ENCODE measurements around the gene CACNB1. TPM values are rescaled to one million over a fixed set of nuclear protein-coding genes. Genes with fewer than 3 reads are reported as not detected.

Gene CACNB1
- total and polyA plus RNA-seq, 10 of the 15 experiments (the other 5 are each of a cell fraction or from before 2014, with no cell fraction given) = 0.06 to 15.6 (median 6.3) TPM

DNA sequence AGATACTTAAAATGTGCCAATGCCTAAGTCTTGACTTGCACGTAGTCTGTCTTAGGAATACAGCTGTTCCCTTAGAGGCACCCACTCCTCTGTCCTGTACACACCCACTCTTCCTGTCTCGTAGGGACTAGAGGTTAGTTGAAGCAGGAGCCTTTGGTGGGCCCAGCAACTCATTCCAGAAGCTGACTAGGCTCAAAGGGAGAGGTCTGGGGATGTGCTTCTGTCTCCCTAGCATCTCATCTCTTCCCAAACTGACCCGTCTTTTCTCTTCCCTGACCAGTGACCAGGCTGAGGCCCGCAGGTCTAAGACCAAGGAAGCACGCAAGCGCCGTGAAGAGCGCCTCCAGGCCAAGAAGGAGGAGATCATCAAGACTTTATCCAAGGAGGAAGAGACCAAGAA lies 6.8 kb upstream of the CACNB1 start:
- ChIA-PET CTCF (interaction anchor here (0.9 to 10.9 kb wide), 3 partner anchors 36 to 221 kb away, joined by 3 to 658 read pairs (median 4); no protein-coding TSS in a partner anchor), SMC1A (ENCODE audit: uncharacterized antibody, unreplicated experiment) (interaction anchor here (1.4 kb wide), 1 partner anchor 40 kb away, joined by 5 read pairs; no protein-coding TSS in a partner anchor), POLR2A (no interaction called here), RAD21 (ENCODE audit: unreplicated experiment) (interaction anchor here (0.7 to 6.1 kb wide), 3 partner anchors 28 to 40 kb away, joined by 3 to 90 read pairs (median 4); no protein-coding TSS in a partner anchor)
- Histone ChIP-seq H3K4me3 (no peak overlapping the region), H3K79me2 (ENCODE audit: control insufficient read depth, insufficient read depth, low read length) (peaks cover 30% of the 10 kb centered on the region), H3K27me3 (replicated peaks in 1 of 2; ENCODE audit: control insufficient read depth in 2 of 2, insufficient read depth in 2 of 2, low read length in 1 of 2) (no peaks in the 10 kb centered on the region), H3K9me3 (replicated peaks; ENCODE audit: control insufficient read depth, insufficient read depth, low read length) (no peaks in the 10 kb centered on the region), H3K36me3 (ENCODE audit: control insufficient read depth in 2 of 2, insufficient read depth in 2 of 2, low read length in 1 of 2) (peaks cover 15 to 28% of the 10 kb centered on the region in 2 experiments), H2AFZ (ENCODE audit: control insufficient read depth, low read depth, low read length) (no peak overlapping the region), H3K4me1 (ENCODE audit: control insufficient read depth, insufficient read depth, low read length) (peaks cover 31% of the 10 kb centered on the region), H3K4me2 (ENCODE audit: control insufficient read depth, insufficient read depth) (no peak overlapping the region), H3K9ac (ENCODE audit: control insufficient read depth, insufficient read depth, low read length) (no peak overlapping the region), H3K27ac (ENCODE audit: control insufficient read depth, insufficient read depth) (no peak overlapping the region), H4K20me1 (ENCODE audit: control insufficient read depth, insufficient read depth) (peaks cover 5% of the 10 kb centered on the region; the same call in 1 of the 2 replicates)
- DNase-seq (ENCODE audit: low read depth, low spot score) (no peak), ATAC-seq (no peak), FAIRE-seq (no peak)
- TF ChIP-seq POLR2AphosphoS5 (IDR thresholded peaks at IDR 0.05; ENCODE audit: low read length) = peak; percentile 46; the same call in 1 of the 2 replicates
- no peak for TF ChIP-seq RUNX3 (IDR thresholded peaks at IDR 0.05; ENCODE audit: low read length)
- TF ChIP-seq PAX5 (IDR thresholded peaks at IDR 0.05; ENCODE audit: borderline replicate concordance, low read depth, low read length) = no peak
- no peak for TF ChIP-seq ELK1 (IDR thresholded peaks at IDR 0.05; ENCODE audit: low read depth, low read length)
- TF ChIP-seq NR2C2 (IDR thresholded peaks at IDR 0.05; ENCODE audit: borderline replicate concordance, control insufficient read depth, insufficient read length, low read depth) = no peak
- WGBS (ENCODE audit: insufficient coverage, insufficient replicate concordance, low lambda C conversion rate, missing lambda C conversion rate) = 72% methylated on average over 8 of the region's 8 CpGs
- BruUV-seq (replicated peaks) = no TSS peak
- in situ Hi-C loops (cut with MboI) = no loop called here
- intact Hi-C loops (cut with micrococcal nuclease; ENCODE audit: unreplicated experiment) = no loop called here
